HG03066 (cell line): Measurements from ENCODE around the gene FAM117A.
"Not testable (repeated sequence)": the region's sequence is repeated elsewhere in the genome, so short reads cannot be mapped to it uniquely, and the experiment has no call there.

Experiments
- ATAC-seq: cut with Tn5 transposase; IDR thresholded peaks from one replicate; pipeline ENCODE4 v1.9.1; 2021; ENCODE audit warnings: low read depth; ENCODE audit not compliant: unreplicated experiment

Gene FAM117A

GRCh38 chr17:49741692-49742076 is 22.2 kb downstream of the FAM117A start:
- ATAC-seq: no peak

- peak; percentile 45 for ATAC-seq
These were observed 22.8 kb downstream of the FAM117A start for GRCh38 chr17:49741009-49741691.

- ATAC-seq: no peak
These were observed 24.2 kb downstream of the FAM117A start for GRCh38 chr17:49739641-49740271.

GRCh38 chr17:49738456-49739163 is 25.3 kb downstream of the FAM117A start:
- ATAC-seq: no peak

- no peak for ATAC-seq
These were observed 29.1 kb downstream of the FAM117A start for GRCh38 chr17:49734515-49735490.

- ATAC-seq: no peak
These were observed 32.5 kb downstream of the FAM117A start for GRCh38 chr17:49731435-49731831.

GRCh38 chr17:49730785-49731434 is 33.0 kb downstream of the FAM117A start:
- no peak for ATAC-seq

- ATAC-seq: no peak
These were observed 33.7 kb downstream of the FAM117A start for GRCh38 chr17:49730078-49730784.

- no peak for ATAC-seq
These were observed 34.9 kb downstream of the FAM117A start for GRCh38 chr17:49729069-49729468.

GRCh38 chr17:49728425-49728824 is 35.5 kb downstream of the FAM117A start:
- no peak for ATAC-seq

GRCh38 chr17:49727380-49727779 is 36.6 kb downstream of the FAM117A start:
- ATAC-seq: no peak

- ATAC-seq: no peak
These were observed 38.3 kb downstream of the FAM117A start for GRCh38 chr17:49725452-49726130.

- not testable (repeated sequence) for ATAC-seq
These were observed 39.4 kb downstream of the FAM117A start for GRCh38 chr17:49724552-49724951.

- ATAC-seq: no peak
These were observed 40.5 kb downstream of the FAM117A start for GRCh38 chr17:49723423-49723822.

GRCh38 chr17:49722066-49722465 is 41.9 kb downstream of the FAM117A start:
- no peak for ATAC-seq

- no peak for ATAC-seq
These were observed 46.5 kb downstream of the FAM117A start for GRCh38 chr17:49717371-49717861.

GRCh38 chr17:49716668-49717364 is 47.1 kb downstream of the FAM117A start:
- no peak for ATAC-seq

- ATAC-seq: no peak
These were observed 48.1 kb downstream of the FAM117A start for GRCh38 chr17:49715717-49716279.
